PC-3 (cell line): ENCODE data around the gene C11orf68. TPM values are rescaled to one million over a fixed set of nuclear protein-coding genes. Genes with fewer than 3 reads are reported as not detected.

Source experiments
- ATAC-seq: fragments of 200-7000 bp; cut with Tn5 transposase; 2 replicates; pipeline ENCODE4 v1.9.1; 2020; ENCODE audit warnings: mild to moderate bottlenecking, moderate library complexity
- BruUV-seq: library from RNA; stranded (reverse); fragments of 400-500 nt; replicated peaks from 2 replicates; lab custom pipeline; 2021; lab: Mats Ljungman, UMichigan
- CTCF ChIA-PET: fragments of 300-600 bp; sonication (Branson Sonifier 250); formaldehyde crosslinking; loops from one replicate; lab custom pipeline; 2022; ENCODE audit warnings: antibody characterized with exemption; lab: Charles Lee
- POLR2A ChIA-PET: fragments of 300-600 bp; sonication (Branson Sonifier 250); formaldehyde crosslinking; loops from one replicate; lab custom pipeline; 2022; ENCODE audit warnings: antibody characterized with exemption; ENCODE audit not compliant: unreplicated experiment; lab: Charles Lee
- DNase-seq: peaks from one replicate; pipeline ENCODE4 v3.0.0-alpha.2; 2015
- H2AFZ ChIP-seq: fragments of 300-600 bp; sonication (generic); 2 replicates; pipeline ENCODE4 v1.6.0; 2016; ENCODE audit warnings: antibody characterized with exemption, low read length
- H3F3A ChIP-seq: fragments of 300-600 bp; sonication (generic); one replicate; pipeline ENCODE4 v1.6.0; 2017; ENCODE audit warnings: antibody characterized with exemption, low read length, control low read depth, mild to moderate bottlenecking; ENCODE audit not compliant: unreplicated experiment
- H3K27ac ChIP-seq: fragments of 300-600 bp; sonication (generic); 2 replicates; pipeline ENCODE4 v1.5.1; 2016; ENCODE audit warnings: mild to moderate bottlenecking, low read length
- H3K27me3 ChIP-seq: fragments of 300-600 bp; sonication (generic); 2 replicates; pipeline ENCODE4 v1.6.1; 2016; ENCODE audit warnings: low read length, mixed read lengths
- H3K36me3 ChIP-seq: fragments of 300-600 bp; sonication (generic); 2 replicates; pipeline ENCODE4 v1.6.1; 2016; ENCODE audit warnings: low read depth, mixed run types, low read length, mixed read lengths
- H3K4me1 ChIP-seq: fragments of 300-600 bp; sonication (generic); 2 replicates; pipeline ENCODE4 v1.5.1; 2016; ENCODE audit warnings: low read length; ENCODE audit not compliant: insufficient read depth
- H3K4me2 ChIP-seq: fragments of 300-600 bp; sonication (generic); 2 replicates; pipeline ENCODE4 v1.6.0; 2016; ENCODE audit warnings: low read length
- H3K4me3 ChIP-seq: fragments of 300-600 bp; sonication (generic); 2 replicates; pipeline ENCODE4 v1.5.1; 2016; ENCODE audit warnings: mild to moderate bottlenecking, low read length, mixed read lengths
- H3K79me2 ChIP-seq: fragments of 300-600 bp; sonication (generic); 2 replicates; pipeline ENCODE4 v1.6.1; 2017; ENCODE audit warnings: low read length, mixed read lengths
- H3K9ac ChIP-seq: fragments of 300-600 bp; sonication (generic); 2 replicates; pipeline ENCODE4 v1.6.0; 2016; ENCODE audit warnings: mild to moderate bottlenecking, low read length
- H3K9me2 ChIP-seq: fragments of 300-600 bp; sonication (generic); replicated peaks from 2 replicates; pipeline ENCODE4 v1.6.1; 2016; ENCODE audit warnings: mixed run types, low read length, mixed read lengths
- H3K9me3 ChIP-seq: fragments of 300-600 bp; sonication (generic); 2 replicates; pipeline ENCODE4 v1.6.1; 2016; ENCODE audit warnings: low read length, mixed read lengths
- H4K20me1 ChIP-seq: fragments of 300-600 bp; sonication (generic); 2 replicates; pipeline ENCODE4 v1.6.1; 2016; ENCODE audit warnings: low read length, mixed read lengths
- CTCF ChIP-seq: fragments of 300-600 bp; sonication (generic); conservative IDR thresholded peaks from 2 replicates; pipeline ENCODE4 v1.5.1; 2017; ENCODE audit warnings: antibody characterized with exemption, low read depth, mild to moderate bottlenecking, low read length
- EZH2 ChIP-seq: fragments of 300-600 bp; sonication (generic); IDR thresholded peaks from one replicate; pipeline ENCODE4 v1.6.1; 2017; ENCODE audit warnings: antibody characterized with exemption, mild to moderate bottlenecking, low read length; ENCODE audit not compliant: unreplicated experiment
- EZH2phosphoT487 ChIP-seq: fragments of 300-600 bp; sonication (generic); IDR thresholded peaks from 2 replicates; pipeline ENCODE4 v1.6.1; 2018; ENCODE audit warnings: mild to moderate bottlenecking, antibody characterized with exemption, low read length, borderline replicate concordance
- intact Hi-C: fragments of 100-400 bp; cut with micrococcal nuclease; formaldehyde crosslinking; loops from 2 replicates; pipeline ENCODE4 v1.9.0; 2023
- total RNA-seq: library from RNA; depleted of rRNA; stranded (reverse); fragments of >200 nt; gene quantifications from 2 replicates; pipeline ENCODE4 v1.2.3, GENCODE V29; 2014

The C11orf68 gene
- total RNA-seq, 1 experiment from 2014 or later: 61.3 TPM

- no peak overlapping the region for H3K4me3 ChIP-seq
- H3F3A ChIP-seq: no peaks in the 10 kb centered on the region
- H3K9ac ChIP-seq: no peak overlapping the region
- H2AFZ ChIP-seq: no peak overlapping the region
- no peak overlapping the region for H3K27ac ChIP-seq
- H3K4me1 ChIP-seq: peaks cover 8% of the 10 kb centered on the region
- TF ChIP-seq CTCF: no peak
- TF ChIP-seq EZH2: no peak
- no peak for TF ChIP-seq EZH2phosphoT487
- no peaks in the 10 kb centered on the region for H3K27me3 ChIP-seq
- ChIA-PET CTCF (no interaction called here), POLR2A (interaction anchor here (0.6 kb wide), 1 partner anchor 178 kb away, joined by 10 read pairs; no protein-coding TSS in a partner anchor)
- H3K36me3 ChIP-seq: no peaks in the 10 kb centered on the region; the same call in 1 of the 2 replicates
- no peaks in the 10 kb centered on the region for H3K9me3 ChIP-seq
- intact Hi-C loops: no loop called here
- ATAC-seq (no peak), DNase-seq (no peak)
- BruUV-seq: no TSS peak
- H3K79me2 ChIP-seq: peaks cover 27% of the 10 kb centered on the region
- peaks cover 4% of the 10 kb centered on the region; the same call in 1 of the 2 replicates for H4K20me1 ChIP-seq
- no peak overlapping the region for H3K4me2 ChIP-seq
- H3K9me2 ChIP-seq: no peaks in the 10 kb centered on the region
Measured at GRCh38 chr11:65958774-65959420, 40.0 kb upstream of the C11orf68 start.

DNA sequence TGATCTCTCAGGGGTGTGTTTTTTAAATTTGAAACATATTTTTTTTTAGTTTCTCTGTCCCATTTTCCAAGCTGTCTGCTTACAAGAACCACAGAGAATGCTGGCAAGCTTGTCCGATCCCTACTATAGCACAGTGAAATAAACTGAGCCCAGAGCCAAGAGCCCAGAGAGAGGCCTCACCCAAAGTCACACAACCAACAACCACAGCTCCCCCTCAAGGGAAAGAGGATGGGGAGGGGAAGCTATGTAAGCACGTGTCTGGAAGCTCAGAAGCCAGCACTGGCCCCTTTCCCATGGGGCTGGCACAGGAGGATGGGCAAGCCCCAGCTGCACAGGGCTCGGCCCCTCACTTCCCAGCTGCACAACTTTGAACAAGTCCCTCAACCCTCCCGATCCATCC, 39.4 kb upstream of the C11orf68 start:
- H3K36me3 ChIP-seq: no peaks in the 10 kb centered on the region
- ATAC-seq: no peak
- TF ChIP-seq CTCF (no peak), EZH2 (no peak), EZH2phosphoT487 (no peak)
- peaks cover 8% of the 10 kb centered on the region for H3K4me1 ChIP-seq
- no peak overlapping the region for H3K4me2 ChIP-seq
- H3K9ac ChIP-seq: no peak overlapping the region
- peaks cover 21% of the 10 kb centered on the region for H3K79me2 ChIP-seq
- H3K27ac ChIP-seq: no peak overlapping the region
- no peaks in the 10 kb centered on the region for H3K9me3 ChIP-seq
- H3K4me3 ChIP-seq: no peak overlapping the region
- no peaks in the 10 kb centered on the region; the same call in 1 of the 2 replicates for H4K20me1 ChIP-seq
- BruUV-seq: no TSS peak
- H3F3A ChIP-seq: no peaks in the 10 kb centered on the region
- intact Hi-C loops: no loop called here
- no peaks in the 10 kb centered on the region for H3K9me2 ChIP-seq
- POLR2A ChIA-PET: no interaction called here
- CTCF ChIA-PET: no interaction called here
- no peak for DNase-seq
- no peaks in the 10 kb centered on the region for H3K27me3 ChIP-seq
- no peak overlapping the region for H2AFZ ChIP-seq

DNA sequence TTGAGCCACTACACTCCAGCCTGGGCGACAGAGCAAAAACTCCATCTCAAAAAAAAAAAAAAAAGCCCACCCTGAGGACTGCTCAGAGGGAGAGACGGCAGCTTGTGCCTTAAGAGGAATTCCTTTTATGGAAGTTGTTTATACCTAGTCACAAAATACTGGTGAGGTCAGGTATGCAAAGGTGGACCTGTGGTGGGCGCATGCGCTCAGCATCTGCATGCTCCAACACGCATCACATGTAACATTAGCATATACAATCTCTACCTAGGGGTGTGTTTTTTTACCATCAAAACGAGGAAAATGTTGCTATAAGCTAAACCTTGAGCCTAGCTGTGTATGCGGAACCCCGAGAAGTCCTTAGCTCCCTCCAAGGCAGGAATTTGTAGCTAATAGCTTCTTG, 35.9 kb upstream of the C11orf68 start:
- ChIA-PET CTCF (no interaction called here), POLR2A (no interaction called here)
- no TSS peak for BruUV-seq

More for the DNA sequence above, 35.9 kb upstream of the C11orf68 start:
- Histone ChIP-seq H3K36me3 (no peaks in the 10 kb centered on the region), H3K9ac (no peak overlapping the region), H2AFZ (no peak overlapping the region), H3K79me2 (no peaks in the 10 kb centered on the region), H3K4me3 (no peak overlapping the region), H3F3A (no peaks in the 10 kb centered on the region), H3K4me1 (no peaks in the 10 kb centered on the region), H3K27ac (no peak overlapping the region), H3K27me3 (no peaks in the 10 kb centered on the region), H4K20me1 (no peaks in the 10 kb centered on the region), H3K9me2 (no peaks in the 10 kb centered on the region), H3K4me2 (no peak overlapping the region), H3K9me3 (no peaks in the 10 kb centered on the region)
- intact Hi-C loops: no loop called here
- ATAC-seq (no peak), DNase-seq (no peak)
- TF ChIP-seq EZH2: no peak
- TF ChIP-seq CTCF: no peak
- no peak for TF ChIP-seq EZH2phosphoT487
